GM19328 (cell line): ENCODE measurements around the gene DTD1.

Experiments
- ATAC-seq: cut with Tn5 transposase; IDR thresholded peaks from one replicate; pipeline ENCODE4 v1.9.1; 2021; ENCODE audit warnings: mild to moderate bottlenecking, moderate library complexity; ENCODE audit not compliant: unreplicated experiment

Gene DTD1

GRCh38 chr20:18662279-18663040 lies 74.6 kb downstream of the DTD1 start:
- no peak for ATAC-seq

GRCh38 chr20:18663932-18664331 lies 76.1 kb downstream of the DTD1 start:
- no peak for ATAC-seq

GRCh38 chr20:18665135-18665534 lies 77.3 kb downstream of the DTD1 start:
- ATAC-seq: no peak

GRCh38 chr20:18666803-18667415 lies 79.1 kb downstream of the DTD1 start:
- no peak for ATAC-seq

GRCh38 chr20:18669241-18670019 lies 81.6 kb downstream of the DTD1 start:
- ATAC-seq: no peak

GRCh38 chr20:18671203-18671710 lies 83.4 kb downstream of the DTD1 start:
- ATAC-seq: no peak

- ATAC-seq: no peak
Measured at GRCh38 chr20:18672834-18673233, 85.0 kb downstream of the DTD1 start.

GRCh38 chr20:18676396-18676795 lies 88.5 kb downstream of the DTD1 start:
- no peak for ATAC-seq

- ATAC-seq: no peak
Measured at GRCh38 chr20:18677126-18677525, 89.3 kb downstream of the DTD1 start.

GRCh38 chr20:18678549-18679419 lies 90.9 kb downstream of the DTD1 start:
- no peak for ATAC-seq

- no peak for ATAC-seq
Measured at GRCh38 chr20:18683839-18684238, 96.0 kb downstream of the DTD1 start.

- ATAC-seq: no peak
Measured at GRCh38 chr20:18684775-18685174, 96.9 kb downstream of the DTD1 start.

GRCh38 chr20:18685406-18685805 lies 97.6 kb downstream of the DTD1 start:
- no peak for ATAC-seq

- ATAC-seq: no peak
Measured at GRCh38 chr20:18686696-18687095, 98.8 kb downstream of the DTD1 start.

- ATAC-seq: no peak
Measured at GRCh38 chr20:18688676-18689075, 100.8 kb downstream of the DTD1 start.

- ATAC-seq: no peak
Measured at GRCh38 chr20:18689557-18689956, 101.7 kb downstream of the DTD1 start.

GRCh38 chr20:18692447-18692846 lies 104.6 kb downstream of the DTD1 start:
- ATAC-seq: no peak

- no peak for ATAC-seq
Measured at GRCh38 chr20:18694071-18694470, 106.2 kb downstream of the DTD1 start.

GRCh38 chr20:18695175-18695574 lies 107.3 kb downstream of the DTD1 start:
- ATAC-seq: no peak

GRCh38 chr20:18698735-18699380 lies 111.0 kb downstream of the DTD1 start:
- ATAC-seq: no peak
